ENCODE data around the gene ZEB2. TPM values are rescaled to one million over a fixed set of nuclear protein-coding genes. Genes with fewer than 3 reads are reported as not detected.

Gene ZEB2
- total RNA-seq, 2 donors from 2014 or later: 76.1 to 91.7 TPM

- H3K27ac ChIP-seq: peak overlapping the region; percentile 99
- DNase-seq (ENCODE audit: low spot score): no peak
- no peak for TF ChIP-seq CTCF (IDR thresholded peaks at IDR 0.05)
- no peaks in the 10 kb centered on the region for H3K9me3 ChIP-seq
- H3K36me3 ChIP-seq: no peaks in the 10 kb centered on the region
- H3K27me3 ChIP-seq: no peaks in the 10 kb centered on the region
- peak overlapping the region; percentile 5 to 81 for H3K4me3 ChIP-seq
- H3K4me1 ChIP-seq: peaks cover 0 to 95% of the 10 kb centered on the region in 2 donors
Observed at GRCh38 chr2:144507441-144508171, 12.3 kb downstream of the ZEB2 start.

- Histone ChIP-seq H3K9me3 (no peaks in the 10 kb centered on the region), H3K4me3 (peak overlapping the region in 1 of 2 donors; percentile 14), H3K4me1 (peaks cover 0 to 90% of the 10 kb centered on the region in 2 donors), H3K27me3 (no peaks in the 10 kb centered on the region), H3K27ac (peak overlapping the region; percentile 99), H3K36me3 (no peaks in the 10 kb centered on the region)
- TF ChIP-seq CTCF (IDR thresholded peaks at IDR 0.05): no peak
- DNase-seq (ENCODE audit: low spot score): no peak
Observed at GRCh38 chr2:144505245-144505831, 14.6 kb downstream of the ZEB2 start.

- H3K4me3 ChIP-seq: peak overlapping the region in 1 of 2 donors; percentile 14
- H3K27ac ChIP-seq: peak overlapping the region; percentile 99
- no peak for DNase-seq (ENCODE audit: low spot score)
- no peaks in the 10 kb centered on the region for H3K36me3 ChIP-seq
- TF ChIP-seq CTCF (IDR thresholded peaks at IDR 0.05): peak in 1 of 2 donors; percentile 30
- H3K9me3 ChIP-seq: no peaks in the 10 kb centered on the region
- peaks cover 0 to 79% of the 10 kb centered on the region in 2 donors for H3K4me1 ChIP-seq
- no peaks in the 10 kb centered on the region for H3K27me3 ChIP-seq
Observed at GRCh38 chr2:144504218-144504641, 15.7 kb downstream of the ZEB2 start.

- no peak for TF ChIP-seq CTCF (IDR thresholded peaks at IDR 0.05)
- Histone ChIP-seq H3K36me3 (no peaks in the 10 kb centered on the region), H3K27ac (peak overlapping the region; percentile 99), H3K9me3 (no peaks in the 10 kb centered on the region), H3K4me3 (no peak overlapping the region), H3K4me1 (peaks cover 0 to 75% of the 10 kb centered on the region in 2 donors), H3K27me3 (no peaks in the 10 kb centered on the region)
- DNase-seq (ENCODE audit: low spot score): no peak
Observed at GRCh38 chr2:144503242-144503641, 16.7 kb downstream of the ZEB2 start.

- TF ChIP-seq CTCF (IDR thresholded peaks at IDR 0.05): no peak
- H3K4me1 ChIP-seq: peaks cover 0 to 70% of the 10 kb centered on the region in 2 donors
- no peaks in the 10 kb centered on the region for H3K36me3 ChIP-seq
Observed at GRCh38 chr2:144502369-144502768, 17.6 kb downstream of the ZEB2 start.

More at GRCh38 chr2:144502369-144502768, 17.6 kb downstream of the ZEB2 start:
- no peaks in the 10 kb centered on the region for H3K9me3 ChIP-seq
- no peak overlapping the region for H3K4me3 ChIP-seq
- peak overlapping the region; percentile 99 for H3K27ac ChIP-seq
- H3K27me3 ChIP-seq: no peaks in the 10 kb centered on the region
- no peak for DNase-seq (ENCODE audit: low spot score)
